GM21447 (cell line): ENCODE results near the gene JAG1.

Experiments used
- ATAC-seq: cut with Tn5 transposase; IDR thresholded peaks from one replicate; pipeline ENCODE4 v1.9.1; 2021; ENCODE audit not compliant: unreplicated experiment

The JAG1 gene

GRCh38 chr20:10654630-10655029, 19.2 kb downstream of the JAG1 start:
- peak; percentile 83 for ATAC-seq

GRCh38 chr20:10654250-10654610, 19.6 kb downstream of the JAG1 start:
- ATAC-seq = no peak

GRCh38 chr20:10653599-10654249, 20.1 kb downstream of the JAG1 start:
- no peak for ATAC-seq

- no peak for ATAC-seq
Measured at GRCh38 chr20:10652660-10653261, 21.0 kb downstream of the JAG1 start.

DNA sequence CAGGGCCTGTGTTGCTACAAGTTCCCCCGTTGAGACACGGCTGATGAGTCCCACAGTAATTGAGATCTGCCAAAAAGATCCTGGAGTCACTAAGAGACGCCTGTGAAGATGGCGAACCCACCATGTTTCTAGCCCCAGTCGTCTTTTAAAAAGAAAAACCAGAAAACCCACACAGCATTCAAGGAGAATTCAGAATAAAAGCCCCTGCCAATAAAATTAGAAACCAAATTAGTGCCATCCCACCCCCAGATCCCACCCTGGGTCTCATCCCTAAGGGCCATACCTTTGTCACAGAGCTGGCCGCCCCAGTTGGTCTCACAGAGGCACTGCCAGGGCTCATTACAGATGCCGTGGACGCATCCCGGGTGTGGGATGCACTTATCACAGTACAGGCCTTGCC, 21.6 kb downstream of the JAG1 start:
- no peak for ATAC-seq

DNA sequence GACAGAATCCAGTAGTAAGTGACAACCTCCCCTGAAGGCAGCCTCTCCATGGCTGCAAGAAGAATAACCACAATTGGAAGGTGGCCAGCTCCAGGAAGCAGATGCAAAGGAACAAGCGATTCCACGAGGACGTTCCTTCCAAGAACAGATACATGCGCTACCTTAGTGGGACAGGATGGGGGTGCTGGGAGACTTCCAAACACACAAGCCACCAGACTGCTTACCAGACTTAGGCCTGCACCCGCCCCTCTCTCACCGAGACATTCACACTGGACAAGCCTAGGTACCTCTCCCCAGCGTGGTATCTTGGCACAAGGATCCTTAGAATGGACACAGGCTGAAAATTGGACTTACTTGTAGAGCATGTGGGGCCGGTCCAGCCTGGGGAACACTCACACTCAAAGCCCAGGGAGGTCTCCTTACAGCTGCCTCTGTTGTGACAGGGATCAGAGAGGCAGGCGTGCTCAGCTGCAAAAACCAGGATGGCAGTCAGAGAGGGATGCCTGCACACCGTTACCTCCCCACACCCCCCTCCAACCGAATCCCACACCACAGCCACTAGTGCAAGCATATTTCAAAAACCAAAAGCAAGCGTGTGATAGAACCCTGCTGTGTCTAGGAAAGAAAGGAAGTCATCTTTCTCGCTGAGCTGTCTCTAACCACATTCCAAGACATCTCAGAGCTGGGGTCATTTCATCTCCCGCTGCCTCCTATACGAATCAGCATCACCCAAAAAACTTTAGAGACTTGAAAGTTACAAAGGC, 22.4 kb downstream of the JAG1 start:
- no peak for ATAC-seq

DNA sequence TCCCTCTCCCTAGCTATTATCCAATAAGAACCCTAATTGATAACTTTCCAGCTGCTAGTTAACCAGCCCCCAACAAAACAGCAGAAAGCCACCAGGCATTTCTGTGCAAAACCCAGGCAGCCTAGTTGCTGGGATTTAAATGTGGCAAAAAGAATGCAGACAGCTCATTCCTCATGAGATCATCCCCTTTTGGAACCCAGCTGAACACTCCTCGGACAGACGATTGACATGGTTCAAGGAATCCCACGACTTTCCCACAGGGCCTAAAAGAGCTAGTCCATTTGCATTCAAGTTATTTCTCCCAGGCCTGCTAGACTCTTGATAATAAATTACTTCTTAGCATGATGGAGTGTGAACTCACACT, 24.0 kb downstream of the JAG1 start:
- no peak for ATAC-seq

GRCh38 chr20:10649080-10649796, 24.6 kb downstream of the JAG1 start:
- ATAC-seq = no peak

DNA sequence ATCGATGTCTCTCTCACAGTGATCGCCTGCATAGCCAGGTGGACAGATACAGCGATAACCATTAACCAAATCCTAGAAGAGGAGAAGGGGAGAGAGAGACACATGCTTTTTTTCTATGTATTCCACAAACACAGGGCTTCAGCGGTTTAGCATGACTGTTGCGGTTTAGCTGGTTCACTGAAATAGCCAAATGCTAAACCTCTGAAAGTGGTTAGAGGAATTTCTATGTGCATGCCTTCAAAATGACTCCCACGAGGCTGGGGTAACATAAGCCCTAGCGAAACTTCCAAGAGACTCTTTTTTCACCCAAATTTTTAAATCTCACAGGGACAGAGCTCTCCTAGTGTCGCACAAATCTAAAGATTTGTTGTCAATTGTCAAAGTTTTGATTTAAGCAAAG, 25.1 kb downstream of the JAG1 start:
- ATAC-seq = no peak

- ATAC-seq = no peak
Measured at GRCh38 chr20:10647909-10648308, 25.9 kb downstream of the JAG1 start.

GRCh38 chr20:10647471-10647870, 26.3 kb downstream of the JAG1 start:
- ATAC-seq = no peak

DNA sequence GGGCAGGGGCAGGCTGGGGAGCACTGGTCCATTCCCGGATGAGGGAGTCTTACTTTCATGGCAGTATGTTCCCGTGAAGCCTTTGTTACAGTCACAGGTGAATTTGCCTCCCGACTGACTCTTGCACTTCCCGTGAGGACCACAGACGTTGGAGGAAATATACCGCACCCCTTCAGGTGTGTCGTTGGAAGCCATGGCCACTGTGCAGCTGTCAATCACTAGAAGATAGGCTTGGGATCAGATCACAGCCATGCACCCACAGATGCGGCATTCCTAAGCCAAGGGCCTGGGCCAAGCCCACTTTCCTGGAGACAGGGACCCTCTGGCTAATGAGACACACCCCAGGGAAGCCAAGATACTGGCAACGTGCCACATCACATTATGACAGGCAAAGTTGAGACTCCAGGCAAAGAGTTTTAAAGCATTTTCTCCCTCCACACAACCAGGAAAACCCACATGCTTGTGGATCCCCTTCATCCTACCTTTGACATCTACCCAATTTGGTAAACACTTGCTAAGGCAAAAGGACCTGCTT, 26.8 kb downstream of the JAG1 start:
- ATAC-seq = no peak

DNA sequence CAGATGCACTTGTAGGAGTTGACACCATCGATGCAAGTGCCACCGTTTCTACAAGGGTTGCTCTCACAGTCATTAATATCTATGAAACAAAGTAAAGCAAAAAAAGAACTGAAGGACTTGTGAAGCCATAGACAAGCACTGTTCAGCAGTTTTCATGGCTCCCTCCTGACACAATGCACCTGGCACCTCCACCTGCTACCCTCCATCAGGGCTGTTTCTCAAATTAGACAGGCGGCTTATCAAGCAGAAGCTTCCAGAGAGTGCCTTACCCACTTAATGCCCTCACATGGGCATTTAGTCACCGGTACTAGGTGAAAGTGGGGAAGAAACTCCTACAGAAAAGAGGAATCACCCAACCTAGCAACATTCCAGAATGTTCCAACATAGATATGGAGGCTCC, 27.8 kb downstream of the JAG1 start:
- no peak for ATAC-seq

DNA sequence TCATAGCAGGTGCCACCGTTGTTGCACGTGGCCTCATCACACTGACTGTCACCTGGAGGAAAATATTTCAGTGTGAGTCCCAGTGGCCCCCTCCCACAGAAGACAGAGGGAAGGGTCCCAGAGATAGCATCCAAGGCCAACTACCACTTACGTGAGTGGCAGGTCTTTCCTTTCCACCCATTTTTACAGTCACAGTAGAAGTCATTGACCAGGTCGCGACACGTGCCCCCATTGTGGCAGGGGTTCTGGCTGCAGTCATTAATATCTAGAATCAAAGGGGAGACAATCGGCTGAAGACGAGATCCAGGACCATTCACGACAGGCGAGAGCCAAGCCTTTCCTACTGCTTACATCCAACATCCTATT, 28.6 kb downstream of the JAG1 start:
- ATAC-seq = no peak

DNA sequence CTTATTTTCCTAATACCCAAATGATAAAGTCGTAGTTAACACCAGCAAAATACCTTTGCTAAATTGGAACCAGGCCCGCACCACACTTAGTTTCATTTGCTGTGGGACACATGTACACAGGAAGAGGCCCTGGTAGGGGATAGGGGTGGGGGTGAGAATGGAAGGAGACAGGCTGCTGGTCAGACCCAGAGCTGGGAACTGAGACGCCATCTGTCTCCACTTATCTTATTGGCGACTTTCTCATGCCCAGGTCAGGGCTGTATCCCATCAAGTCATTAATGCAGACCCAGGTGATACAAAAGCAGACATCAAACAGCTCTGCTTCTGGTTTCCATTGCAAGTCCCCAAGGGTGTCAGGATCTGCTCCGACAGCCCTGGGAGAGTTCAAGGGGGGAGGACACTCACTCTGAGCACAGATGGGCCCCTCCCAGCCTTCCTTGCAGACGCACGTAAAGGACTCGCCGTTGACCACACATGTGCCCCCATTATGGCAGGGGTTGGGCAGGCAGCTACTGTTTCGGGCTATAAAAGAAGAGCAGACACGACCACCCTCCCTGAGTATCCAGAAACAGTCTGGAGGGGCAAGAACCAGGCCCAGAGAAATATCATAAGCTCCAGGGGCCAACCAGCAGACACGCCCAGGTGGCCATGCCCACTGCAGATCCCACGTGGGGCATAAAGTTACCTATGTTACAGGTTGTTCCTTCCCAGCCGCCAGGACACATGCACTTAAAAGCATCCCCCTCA, 29.2 kb downstream of the JAG1 start:
- ATAC-seq = no peak

GRCh38 chr20:10643560-10643873, 30.3 kb downstream of the JAG1 start:
- ATAC-seq = no peak

DNA sequence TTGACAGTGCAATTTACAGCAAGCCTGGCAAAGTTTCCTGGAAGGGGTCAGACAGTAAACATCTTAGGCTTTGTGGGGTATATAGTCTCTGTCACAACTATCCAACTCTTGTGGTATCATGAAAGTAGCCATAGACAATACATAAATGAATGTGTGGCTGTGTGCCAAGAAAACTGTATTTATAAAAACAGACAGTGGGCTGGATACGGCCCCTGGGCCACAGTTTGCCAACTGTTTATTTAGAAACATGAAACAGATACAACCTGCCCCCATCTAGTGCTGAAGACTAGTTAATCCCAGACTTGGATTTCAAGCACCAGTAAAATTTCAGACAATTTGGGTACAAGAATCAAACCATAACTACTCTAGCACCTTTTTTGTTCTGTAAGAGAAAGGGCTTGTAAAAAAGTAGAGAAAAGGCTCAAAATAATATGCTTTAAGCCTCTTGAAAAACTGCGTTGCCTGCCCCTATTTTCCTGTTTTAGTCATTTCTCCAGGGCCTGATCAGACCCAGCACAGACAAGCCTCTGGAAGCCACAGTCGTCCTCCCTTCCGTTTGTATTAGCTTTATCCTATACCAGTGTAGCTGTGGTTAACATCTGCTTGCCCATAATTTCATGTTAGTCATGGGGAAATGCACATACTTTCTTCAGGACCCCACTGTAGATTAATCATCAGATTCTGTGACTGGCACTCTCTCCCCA, 30.8 kb downstream of the JAG1 start:
- no peak for ATAC-seq

DNA sequence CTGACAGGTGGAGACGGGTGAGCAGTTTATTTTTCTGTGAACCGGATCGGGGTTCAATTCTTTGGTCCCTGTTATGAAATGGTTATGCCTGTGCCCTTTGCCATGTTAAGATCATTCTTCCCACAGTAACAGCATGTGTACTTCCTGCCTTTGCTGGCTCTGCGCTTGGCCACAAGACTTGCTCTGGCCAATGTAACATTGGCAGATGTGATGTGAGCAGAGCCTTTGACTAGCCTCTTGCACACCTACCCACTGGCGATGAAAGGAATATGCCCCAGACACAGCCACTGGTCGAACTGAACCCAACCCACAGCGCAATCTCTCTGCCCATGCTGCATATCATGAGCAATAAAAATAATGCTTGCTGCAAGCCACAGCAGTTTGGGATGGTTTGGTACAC, 31.9 kb downstream of the JAG1 start:
- ATAC-seq = no peak

DNA sequence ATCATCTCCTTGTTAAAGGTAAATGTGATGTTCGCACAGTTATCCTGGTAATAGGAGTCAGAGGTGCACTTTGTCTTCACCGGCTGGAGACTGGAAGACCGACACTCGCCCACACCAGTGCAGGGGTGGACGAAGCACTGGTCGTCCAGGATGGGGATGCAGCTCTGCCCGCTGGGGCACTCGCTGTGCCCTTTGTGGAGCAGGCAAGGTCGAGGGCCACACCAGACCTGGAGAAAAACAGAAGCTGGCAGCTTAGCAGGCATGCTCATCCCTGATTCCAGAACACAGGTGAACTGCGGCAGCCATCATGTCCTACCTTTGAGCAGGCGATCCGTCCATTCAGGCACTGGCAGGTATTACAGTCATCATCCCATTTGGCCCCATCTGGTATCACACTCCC, 32.3 kb downstream of the JAG1 start:
- ATAC-seq = no peak

DNA sequence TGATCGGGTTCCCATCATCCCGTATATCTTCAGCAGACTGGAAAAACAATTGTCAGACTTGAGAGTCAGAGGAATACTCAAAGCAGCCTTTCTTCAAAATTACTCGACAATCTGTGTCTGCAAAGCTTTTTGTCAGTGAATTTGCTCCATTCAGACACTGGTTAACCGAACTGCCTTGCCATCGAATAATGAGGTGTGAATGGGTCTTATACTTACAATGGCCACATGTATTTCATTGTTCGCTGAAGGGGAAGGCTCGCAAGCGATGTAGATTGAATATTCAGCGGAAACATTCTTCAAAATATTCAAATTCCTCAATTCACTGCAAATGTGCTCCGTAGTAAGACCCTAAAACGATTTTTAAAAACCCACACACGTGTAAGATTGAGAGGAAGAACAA, 32.9 kb downstream of the JAG1 start:
- no peak for ATAC-seq
